GM21423 (cell line): Measurements from ENCODE around the gene FBP1.
"Not testable (repeated sequence)": the region's sequence is repeated elsewhere in the genome, so short reads cannot be mapped to it uniquely, and the experiment has no call there.

Experiments used
- ATAC-seq: cut with Tn5 transposase; IDR thresholded peaks from one replicate; pipeline ENCODE4 v1.9.1; 2021; ENCODE audit warnings: mild to moderate bottlenecking, moderate library complexity; ENCODE audit not compliant: unreplicated experiment

The FBP1 gene

DNA sequence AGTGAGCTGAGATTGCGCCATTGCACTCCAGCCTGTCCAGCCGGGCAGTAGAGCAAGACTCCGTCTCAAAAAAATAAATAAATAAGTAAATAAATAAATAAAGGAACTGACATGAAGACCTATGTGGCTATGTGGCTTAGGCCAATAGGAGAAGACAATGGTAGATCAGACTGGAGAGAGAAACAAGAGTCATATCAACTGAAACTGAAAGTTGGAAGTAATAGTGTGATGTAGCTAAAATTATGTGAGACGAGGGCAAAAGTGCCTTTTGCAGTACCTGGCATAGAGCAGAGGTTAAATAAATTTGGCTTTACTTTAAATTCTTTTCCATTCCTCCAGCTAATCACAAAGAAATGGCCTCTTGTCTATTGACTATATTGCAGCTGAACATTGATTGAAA lies 53.0 kb downstream of the FBP1 start:
- ATAC-seq: no peak

DNA sequence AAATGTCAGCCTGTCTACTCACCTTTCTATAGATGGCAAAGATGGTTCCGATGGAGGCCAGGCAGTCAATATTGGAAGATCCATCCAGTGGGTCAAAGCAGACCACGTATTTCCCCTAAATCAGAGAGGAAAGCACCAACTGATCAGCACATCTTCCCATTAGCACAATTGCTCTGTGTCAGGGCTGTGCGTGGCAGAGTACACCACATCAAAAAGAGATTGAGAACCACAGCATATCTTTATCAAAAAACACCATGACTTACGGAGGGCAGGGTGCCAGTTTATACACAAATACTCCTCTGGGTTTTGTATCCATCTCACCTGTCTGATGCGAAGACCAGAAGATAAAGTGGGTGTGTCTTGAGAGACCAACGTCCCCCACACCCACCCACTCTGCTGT lies 54.8 kb downstream of the FBP1 start:
- ATAC-seq: no peak

- no peak for ATAC-seq
Measured at GRCh38 chr9:94581728-94582127, 57.6 kb downstream of the FBP1 start.

GRCh38 chr9:94577571-94577970 lies 61.7 kb downstream of the FBP1 start:
- ATAC-seq: no peak

- ATAC-seq: no peak
Measured at GRCh38 chr9:94577036-94577435, 62.3 kb downstream of the FBP1 start.

- no peak for ATAC-seq
Measured at GRCh38 chr9:94576131-94576530, 63.2 kb downstream of the FBP1 start.

- ATAC-seq: no peak
Measured at GRCh38 chr9:94568972-94569712, 70.2 kb downstream of the FBP1 start.

DNA sequence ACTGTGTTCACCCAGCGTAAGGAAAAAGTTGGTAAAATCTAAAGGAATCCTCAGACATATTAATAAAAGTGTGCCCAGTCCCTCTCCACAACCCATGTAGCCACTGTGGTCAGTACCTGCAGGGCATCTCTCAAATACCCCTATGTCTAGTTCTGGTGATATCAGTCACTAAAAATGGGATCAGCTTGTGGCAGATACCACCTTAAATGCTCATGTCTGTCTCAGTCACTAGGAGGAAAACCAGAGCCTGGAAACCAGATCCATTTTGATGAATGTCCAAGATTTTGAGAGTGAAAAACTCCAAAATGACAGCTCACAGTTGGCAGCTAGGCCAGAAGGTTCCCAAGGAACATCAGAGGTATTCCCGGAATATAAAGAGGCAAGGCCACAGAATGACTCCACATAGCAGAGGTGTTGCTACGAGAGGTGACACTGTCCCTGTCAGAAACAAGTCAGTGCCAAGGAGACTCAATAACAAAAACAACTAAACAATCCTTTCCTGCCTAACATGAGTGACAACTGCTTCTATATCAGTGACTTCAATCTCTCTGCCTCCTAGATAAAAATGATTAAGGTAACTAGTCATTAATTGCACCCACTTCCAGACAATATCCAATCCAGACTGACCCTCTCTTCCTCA lies 70.9 kb downstream of the FBP1 start:
- no peak for ATAC-seq

GRCh38 chr9:94567271-94567670 lies 72.0 kb downstream of the FBP1 start:
- no peak for ATAC-seq

- no peak for ATAC-seq
Measured at GRCh38 chr9:94566550-94566949, 72.8 kb downstream of the FBP1 start.

- not testable (repeated sequence) for ATAC-seq
Measured at GRCh38 chr9:94564279-94564678, 75.0 kb downstream of the FBP1 start.

- ATAC-seq: no peak
Measured at GRCh38 chr9:94563548-94563947, 75.8 kb downstream of the FBP1 start.

GRCh38 chr9:94560237-94560636 lies 79.1 kb downstream of the FBP1 start:
- no peak for ATAC-seq

- ATAC-seq: no peak
Measured at GRCh38 chr9:94557376-94557775, 81.9 kb downstream of the FBP1 start.

DNA sequence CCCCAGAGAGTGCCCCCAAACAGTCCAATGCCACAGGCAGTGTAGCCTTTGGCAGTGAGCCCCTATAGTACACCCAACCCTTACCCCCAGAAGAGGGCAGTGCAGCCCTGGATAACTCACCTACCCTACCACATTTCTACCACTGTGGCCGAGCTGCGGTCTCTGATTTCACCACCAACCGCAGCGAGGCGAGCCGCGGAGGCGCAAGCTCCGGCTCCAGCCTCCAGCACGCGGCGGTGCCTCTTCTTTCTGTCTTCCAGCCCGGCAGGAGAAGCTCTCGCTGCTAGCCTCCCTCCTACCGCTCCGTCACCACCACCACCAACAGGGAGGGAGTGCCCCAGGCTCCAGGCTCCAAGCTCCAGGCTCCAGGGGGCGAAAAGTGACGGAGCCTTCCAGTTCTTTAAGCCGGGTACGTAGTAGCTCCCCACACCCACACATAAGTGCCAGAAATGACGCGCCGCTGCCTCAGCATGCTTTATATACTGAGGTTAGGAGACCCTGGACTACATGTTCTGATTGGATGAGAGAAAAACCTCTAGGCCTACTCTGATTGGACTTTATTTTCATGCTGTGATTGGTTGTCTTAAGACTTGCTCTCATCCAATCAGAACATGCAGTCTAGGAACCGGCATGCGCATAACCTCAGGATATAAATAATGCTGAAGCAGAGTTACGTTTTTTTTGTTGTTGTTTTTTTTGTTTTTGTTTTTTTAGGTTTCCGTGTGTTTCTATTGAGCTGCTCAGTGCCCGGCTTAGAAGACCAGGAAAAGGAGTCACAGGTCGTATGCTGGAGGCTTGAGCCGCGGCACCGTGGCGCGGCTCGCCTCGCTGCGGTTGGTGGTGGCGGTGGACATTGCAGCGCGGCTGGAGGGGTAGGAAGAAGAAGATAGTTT lies 84.6 kb downstream of the FBP1 start, which contains the start of gene PCAT7:
PCAT7 (plus strand) TSS at position 645 of the 893 bp plus-strand sequence.
- ATAC-seq: no peak

- no peak for ATAC-seq
Measured at GRCh38 chr9:94554078-94554438, 85.3 kb downstream of the FBP1 start.
